H9 (cell line): ENCODE results near the gene UPF1. TPM values are rescaled to one million over a fixed set of nuclear protein-coding genes. Genes with fewer than 3 reads are reported as not detected.

Source experiments
- DNase-seq: peaks from one replicate; pipeline ENCODE4 v3.0.0-alpha.2; 2017
- H2AFZ ChIP-seq: one replicate; pipeline ENCODE4 v1.6.1; 2013; ENCODE audit warnings: mild to moderate bottlenecking, low read length, control low read depth, moderate library complexity
- H2AK5ac ChIP-seq: 2 replicates; pipeline ENCODE4 v1.6.1; 2013; ENCODE audit warnings: low read length, control low read depth, mixed read lengths; ENCODE audit not compliant: insufficient read length
- H2BK120ac ChIP-seq: one replicate; pipeline ENCODE4 v1.6.1; 2013; ENCODE audit warnings: low read depth, mild to moderate bottlenecking, low read length, control low read depth, inconsistent platforms; ENCODE audit not compliant: poor library complexity, severe bottlenecking
- H2BK12ac ChIP-seq: 2 replicates; pipeline ENCODE4 v1.6.1; 2013; ENCODE audit warnings: low read length, control low read depth, mixed read lengths, low read depth; ENCODE audit not compliant: insufficient read length
- H2BK15ac ChIP-seq: 2 replicates; pipeline ENCODE4 v1.6.1; 2013; ENCODE audit warnings: low read depth, low read length, control low read depth
- H2BK20ac ChIP-seq: one replicate; pipeline ENCODE4 v1.6.1; 2013; ENCODE audit warnings: low read depth, mild to moderate bottlenecking, low read length, control low read depth, inconsistent platforms; ENCODE audit not compliant: poor library complexity, severe bottlenecking
- H2BK5ac ChIP-seq: 2 replicates; pipeline ENCODE4 v1.6.1; 2013; ENCODE audit warnings: low read length, control low read depth, mixed read lengths; ENCODE audit not compliant: insufficient read length
- H3K14ac ChIP-seq: 2 replicates; pipeline ENCODE4 v1.6.1; 2013; ENCODE audit warnings: low read length, control low read depth; ENCODE audit not compliant: insufficient read depth
- H3K18ac ChIP-seq: 2 replicates; pipeline ENCODE4 v1.6.1; 2013; ENCODE audit warnings: low read depth, mild to moderate bottlenecking, mixed read lengths, low read length, control low read depth; ENCODE audit not compliant: insufficient read length
- H3K23ac ChIP-seq: 2 replicates; pipeline ENCODE4 v1.6.1; 2013; ENCODE audit warnings: low read length, control low read depth, mixed read lengths, low read depth; ENCODE audit not compliant: insufficient read length
- H3K23me2 ChIP-seq: 2 replicates; pipeline ENCODE4 v1.6.1; 2013; ENCODE audit warnings: low read depth, mild to moderate bottlenecking, mixed read lengths, low read length, control low read depth; ENCODE audit not compliant: insufficient read length, poor library complexity, severe bottlenecking
- H3K27ac ChIP-seq: 2 replicates; pipeline ENCODE4 v1.5.1; 2013; ENCODE audit warnings: low read length, control low read depth, mixed read lengths, low read depth; ENCODE audit not compliant: insufficient read length
- H3K27me3 ChIP-seq: 2 replicates; pipeline ENCODE4 v1.6.1; 2013; ENCODE audit warnings: low read length, control low read depth, inconsistent platforms; ENCODE audit not compliant: insufficient read depth
- H3K4ac ChIP-seq: 2 replicates; pipeline ENCODE4 v1.6.1; 2013; ENCODE audit warnings: low read depth, mild to moderate bottlenecking, control low read depth, inconsistent platforms, low read length, moderate library complexity
- H3K4me1 ChIP-seq: 2 replicates; pipeline ENCODE4 v1.6.1; 2013; ENCODE audit warnings: low read length, control low read depth, inconsistent platforms; ENCODE audit not compliant: insufficient read depth
- H3K4me2 ChIP-seq: 2 replicates; pipeline ENCODE4 v1.6.1; 2013; ENCODE audit warnings: low read length, control low read depth, mixed read lengths; ENCODE audit not compliant: insufficient read length, insufficient read depth
- H3K56ac ChIP-seq: 2 replicates; pipeline ENCODE4 v1.6.1; 2013; ENCODE audit warnings: low read depth, mild to moderate bottlenecking, mixed read lengths, low read length, control low read depth; ENCODE audit not compliant: insufficient read length
- H3K79me1 ChIP-seq: 2 replicates; pipeline ENCODE4 v1.6.1; 2013; ENCODE audit warnings: low read depth, mild to moderate bottlenecking, moderate library complexity, low read length, control low read depth, inconsistent platforms; ENCODE audit not compliant: insufficient read depth, poor library complexity, severe bottlenecking
- H3K79me2 ChIP-seq: 2 replicates; pipeline ENCODE4 v1.6.1; 2013; ENCODE audit warnings: low read length, control low read depth, inconsistent platforms; ENCODE audit not compliant: insufficient read depth
- H3K9ac ChIP-seq: 2 replicates; pipeline ENCODE4 v1.6.1; 2013; ENCODE audit warnings: low read length, control low read depth, mixed read lengths; ENCODE audit not compliant: insufficient read length; ENCODE audit errors: extremely low read depth
- H3K9me3 ChIP-seq: one replicate; pipeline ENCODE4 v1.6.1; 2013; ENCODE audit warnings: low read depth, low read length, inconsistent platforms; ENCODE audit not compliant: control insufficient read depth
- H3T11ph ChIP-seq: one replicate; pipeline ENCODE4 v1.6.1; 2013; ENCODE audit warnings: mild to moderate bottlenecking, low read length, control low read depth, inconsistent platforms
- H4K20me1 ChIP-seq: one replicate; pipeline ENCODE4 v1.6.1; 2013; ENCODE audit not compliant: control insufficient read depth, insufficient read length, insufficient read depth
- H4K5ac ChIP-seq: 2 replicates; pipeline ENCODE4 v1.6.1; 2013; ENCODE audit warnings: low read depth, mild to moderate bottlenecking, mixed read lengths, low read length, control low read depth; ENCODE audit not compliant: insufficient read length
- H4K8ac ChIP-seq: replicated peaks from 2 replicates; pipeline ENCODE4 v1.6.1; 2013; ENCODE audit warnings: low read length, control low read depth, mixed read lengths, low read depth; ENCODE audit not compliant: insufficient read length
- H4K91ac ChIP-seq: 2 replicates; pipeline ENCODE4 v1.6.1; 2013; ENCODE audit warnings: low read depth, mild to moderate bottlenecking, moderate library complexity, mixed read lengths, low read length, control low read depth; ENCODE audit not compliant: insufficient read length
- H3K27ac Mint-ChIP-seq, 3 experiments: 2 replicates in 2 of 3; 3 replicates in 1 of 3; pipeline ENCODE4 v1.8.0; 2020 to 2021; ENCODE audit warnings: mixed read lengths in 3 of 3, mild to moderate bottlenecking in 1 of 3, moderate library complexity in 1 of 3
- H3K27me3 Mint-ChIP-seq: 2 replicates; pipeline ENCODE4 v1.8.0; 2021; ENCODE audit warnings: low read depth, mild to moderate bottlenecking, moderate library complexity, mixed read lengths
- H3K36me3 Mint-ChIP-seq, 3 experiments: 2 replicates in 2 of 3; 3 replicates in 1 of 3; pipeline ENCODE4 v1.8.0; 2020 to 2021; ENCODE audit warnings: low read depth in 3 of 3, mixed read lengths in 3 of 3; ENCODE audit not compliant: insufficient read depth in 1 of 3
- H3K4me1 Mint-ChIP-seq, 2 experiments: 2 replicates each; pipeline ENCODE4 v1.8.0; 2020; ENCODE audit warnings: mixed read lengths in 2 of 2
- H3K4me3 Mint-ChIP-seq, 2 experiments: 2 replicates in 1 of 2; 3 replicates in 1 of 2; pipeline ENCODE4 v1.8.0; 2020 to 2021; ENCODE audit warnings: mild to moderate bottlenecking in 2 of 2, mixed read lengths in 2 of 2, moderate library complexity in 1 of 2
- H3K9me3 Mint-ChIP-seq, 2 experiments: 2 replicates in 1 of 2; 3 replicates in 1 of 2; pipeline ENCODE4 v1.8.0; 2020; ENCODE audit warnings: mild to moderate bottlenecking in 2 of 2, mixed read lengths in 2 of 2, moderate library complexity in 1 of 2
- CTCF ChIP-seq: fragments of 200-600 bp; sonication (generic); conservative IDR thresholded peaks from 3 replicates; pipeline ENCODE4 v1.8.0; 2021; ENCODE audit warnings: antibody characterized with exemption, mild to moderate bottlenecking
- WGBS: extraction: QIAGEN DNeasy Blood & Tissue Kit; methylation state at CpG from one replicate; pipeline ENCODE4 v1.1.7; 2013; ENCODE audit warnings: missing lambda C conversion rate, low lambda C conversion rate, mixed read lengths; ENCODE audit not compliant: insufficient read length; ENCODE audit errors: extremely low coverage; 5-methylcytosine and 5-hydroxymethylcytosine counted together
- total RNA-seq: library from RNA; stranded (reverse); gene quantifications from 2 replicates; pipeline ENCODE4 v1.2.1, GENCODE V29; 2021

Gene UPF1
- total RNA-seq, 1 experiment from 2014 or later: 85.4 TPM

GRCh38 chr19:18849838-18850400 lies 18.2 kb downstream of the UPF1 start:
- H3K14ac ChIP-seq: no peak overlapping the region
- WGBS: no CpG with 5 or more reads among the region's 16 CpGs
- H3K27ac ChIP-seq: no peak overlapping the region
- no peak for TF ChIP-seq CTCF
- no peak overlapping the region for H3K23ac ChIP-seq
- no peaks in the 10 kb centered on the region for H4K20me1 ChIP-seq
- H3K9ac ChIP-seq: no peak overlapping the region
- peak overlapping the region in 1 of 3 experiments; percentile 73; a peak in 3 of 7 replicates for H3K27ac Mint-ChIP-seq
- peaks cover 5% of the 10 kb centered on the region for H3K79me1 ChIP-seq
- no peak overlapping the region for H2BK20ac ChIP-seq
- H3K23me2 ChIP-seq: no peaks in the 10 kb centered on the region
- no peaks in the 10 kb centered on the region; the same call in 1 of the 2 replicates for H3K79me2 ChIP-seq
- no peaks in the 10 kb centered on the region for H3K4me1 ChIP-seq
- H4K5ac ChIP-seq: no peak overlapping the region
- no peak for DNase-seq
- no peak overlapping the region for H3T11ph ChIP-seq
- H2AFZ ChIP-seq: no peak overlapping the region
- no peak overlapping the region for H4K91ac ChIP-seq
- H3K9me3 Mint-ChIP-seq: no peaks in the 10 kb centered on the region; a peak in 1 of 5 replicates
- H3K4me1 Mint-ChIP-seq: peaks cover 2 to 5% of the 10 kb centered on the region in 2 experiments; a peak in 3 of 4 replicates
- H3K4ac ChIP-seq: no peak overlapping the region
- no peak overlapping the region for H3K18ac ChIP-seq
- no peaks in the 10 kb centered on the region for H3K27me3 ChIP-seq
- H3K27me3 Mint-ChIP-seq: no peaks in the 10 kb centered on the region
- no peak overlapping the region for H2BK15ac ChIP-seq
- H2BK12ac ChIP-seq: no peak overlapping the region
- no peak overlapping the region for H2AK5ac ChIP-seq
- H3K9me3 ChIP-seq: no peaks in the 10 kb centered on the region
- H2BK120ac ChIP-seq: no peak overlapping the region
- no peak overlapping the region for H3K4me2 ChIP-seq
- peaks cover 45 to 74% (median 74%) of the 10 kb centered on the region in 3 experiments; a peak in 6 of 7 replicates for H3K36me3 Mint-ChIP-seq
- H3K56ac ChIP-seq: no peak overlapping the region
- H3K4me3 Mint-ChIP-seq: no peak overlapping the region
- H4K8ac ChIP-seq: no peak overlapping the region
- H2BK5ac ChIP-seq: no peak overlapping the region
